HL-60 (cell line): ENCODE measurements around the gene GNG2.

Source experiments
- CTCF ChIP-seq: IDR thresholded peaks from one replicate; pipeline ENCODE4 v1.5.1; 2011; ENCODE audit warnings: low read length, control low read depth, inconsistent platforms; ENCODE audit not compliant: insufficient read depth
- GABPA ChIP-seq: IDR thresholded peaks from 2 replicates; pipeline ENCODE4 v1.6.1; 2012; ENCODE audit warnings: low read depth

- TF ChIP-seq CTCF (no peak), GABPA (no peak)
Observed at GRCh38 chr14:51879170-51879569, 18.8 kb downstream of the GNG2 start.
